ENCODE data around the gene PNMA6F. TPM values are rescaled to one million over a fixed set of nuclear protein-coding genes. Genes with fewer than 3 reads are reported as not detected.

Gene PNMA6F
- total and polyA plus RNA-seq, 11 donors = not detected

GRCh38 chrX:153336988-153337387, 15.4 kb upstream of the PNMA6F start:
- ATAC-seq (no peak), DNase-seq (no peak)
- TF ChIP-seq CTCF (IDR thresholded peaks at IDR 0.05) (no peak), POLR2A (IDR thresholded peaks at IDR 0.05) (no peak)
- intact Hi-C loops (cut with DNase I) = no loop called here
- Histone ChIP-seq H3K4me3 (no peak overlapping the region), H3K36me3 (peaks cover 0 to 6% (median 0%) of the 10 kb centered on the region in 9 donors), H3K27ac (no peak overlapping the region), H3K4me1 (peaks cover 0 to 11% (median 0%) of the 10 kb centered on the region in 12 donors), H3K9me3 (peaks cover 0 to 4% (median 0%) of the 10 kb centered on the region in 12 donors), H3K27me3 (peaks cover 0 to 2% (median 0%) of the 10 kb centered on the region in 9 donors)
- 79 to 97% (median 88%) methylated on average over 5 of the region's 5 CpGs for WGBS, 4 donors

- Histone ChIP-seq H3K9me3 (no peaks in the 10 kb centered on the region), H3K36me3 (peaks cover 0 to 5% (median 0%) of the 10 kb centered on the region in 9 donors), H3K27me3 (peaks cover 0 to 2% (median 0%) of the 10 kb centered on the region in 9 donors), H3K4me1 (peaks cover 0 to 11% (median 0%) of the 10 kb centered on the region in 12 donors), H3K4me3 (no peak overlapping the region), H3K27ac (no peak overlapping the region)
- intact Hi-C loops (cut with DNase I) = no loop called here
- no peak for TF ChIP-seq POLR2A (IDR thresholded peaks at IDR 0.05)
- TF ChIP-seq CTCF (IDR thresholded peaks at IDR 0.05) = no peak
- 68 to 90% (median 79%) methylated on average over 11 of the region's 11 CpGs for WGBS, 4 donors
- no peak for DNase-seq
- no peak for ATAC-seq
Observed at GRCh38 chrX:153336121-153336894, 14.7 kb upstream of the PNMA6F start.

GRCh38 chrX:153334654-153335295, 13.2 kb upstream of the PNMA6F start:
- no peak for DNase-seq
- intact Hi-C loops (cut with DNase I) = no loop called here
- Histone ChIP-seq H3K27me3 (peaks cover 0 to 8% (median 0%) of the 10 kb centered on the region in 9 donors), H3K4me1 (peaks cover 0 to 11% (median 0%) of the 10 kb centered on the region in 12 donors), H3K36me3 (peaks cover 0 to 5% (median 0%) of the 10 kb centered on the region in 9 donors), H3K4me3 (peak overlapping the region; percentile 33 to 87 (median 65)), H3K27ac (peak overlapping the region in 6 of 12 donors; percentile 34 to 68 (median 58)), H3K9me3 (no peaks in the 10 kb centered on the region)
- WGBS, 4 donors = 15 to 50% (median 34%) methylated on average over 13 to 16 of the region's 16 CpGs
- no peak for ATAC-seq
- TF ChIP-seq POLR2A (IDR thresholded peaks at IDR 0.05) = no peak
- no peak for TF ChIP-seq CTCF (IDR thresholded peaks at IDR 0.05)

All from heart left ventricle (tissue), 16 donors.